Central memory CD4-positive, alpha-beta T cell (primary cell): ENCODE results near the gene PTGES3L.
"Not testable (repeated sequence)": the region's sequence is repeated elsewhere in the genome, so short reads cannot be mapped to it uniquely, and the experiment has no call there.

Experiments
- DNase-seq: peaks from one replicate; pipeline ENCODE4 v3.0.0; 2022

Gene PTGES3L

DNA sequence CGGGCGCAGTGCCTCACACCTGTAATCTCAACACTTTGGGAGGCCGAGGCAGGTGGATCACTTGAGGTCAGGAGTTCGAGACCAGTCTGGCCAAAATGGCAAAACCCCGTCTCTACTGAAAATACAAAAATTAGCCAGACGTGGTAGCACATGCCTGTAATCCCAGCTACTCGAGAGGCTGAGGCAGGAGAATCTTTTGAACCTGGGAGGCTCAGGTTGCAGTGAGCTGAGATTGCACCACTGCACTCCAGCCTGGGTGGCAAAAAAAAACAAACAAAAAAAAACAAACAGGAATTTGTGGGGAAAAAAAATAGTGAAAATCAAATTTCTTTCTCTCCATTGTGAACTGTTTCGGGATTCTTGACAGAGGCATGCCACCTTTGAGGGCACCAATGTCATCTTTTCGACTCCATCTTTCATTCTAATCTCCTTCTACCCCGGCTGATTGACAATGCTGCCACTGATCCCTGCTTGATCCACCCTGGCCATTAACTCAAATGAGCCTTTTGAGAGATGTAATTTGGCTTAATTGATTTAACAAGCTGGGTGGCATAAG lies 60.3 kb downstream of the PTGES3L start:
- not testable (repeated sequence) for DNase-seq

DNA sequence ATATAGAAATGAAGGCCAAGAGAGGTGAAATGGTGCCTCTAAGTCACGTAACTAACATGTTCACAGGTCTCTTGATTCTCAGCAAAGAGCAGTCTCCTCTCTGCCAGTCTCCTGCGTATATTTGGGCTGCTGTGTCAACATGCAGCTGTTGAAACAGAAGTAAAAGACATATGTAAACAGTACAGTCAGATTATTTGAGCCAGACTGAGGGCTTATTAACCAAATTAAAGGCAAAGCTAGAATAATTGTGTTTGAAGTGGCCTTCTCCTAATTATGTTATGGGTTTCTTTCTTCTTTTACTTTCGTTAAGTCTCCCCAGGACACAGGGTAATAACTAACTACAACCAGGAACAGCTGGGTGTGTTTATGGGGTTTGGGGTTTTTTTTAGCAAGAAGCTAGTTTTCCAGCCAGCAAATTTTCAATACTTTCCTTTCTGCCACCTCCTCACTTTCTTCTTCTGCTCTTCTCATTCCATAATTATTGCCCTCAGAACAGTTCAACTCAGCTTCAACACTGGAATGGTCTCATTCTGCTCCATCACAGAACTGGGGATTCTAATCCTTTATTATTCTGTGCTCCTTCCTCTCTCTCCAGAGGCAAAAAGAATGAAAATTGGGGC lies 60.9 kb downstream of the PTGES3L start:
- DNase-seq: no peak
